ENCODE results near the gene CNTROB.

Gene CNTROB

DNA sequence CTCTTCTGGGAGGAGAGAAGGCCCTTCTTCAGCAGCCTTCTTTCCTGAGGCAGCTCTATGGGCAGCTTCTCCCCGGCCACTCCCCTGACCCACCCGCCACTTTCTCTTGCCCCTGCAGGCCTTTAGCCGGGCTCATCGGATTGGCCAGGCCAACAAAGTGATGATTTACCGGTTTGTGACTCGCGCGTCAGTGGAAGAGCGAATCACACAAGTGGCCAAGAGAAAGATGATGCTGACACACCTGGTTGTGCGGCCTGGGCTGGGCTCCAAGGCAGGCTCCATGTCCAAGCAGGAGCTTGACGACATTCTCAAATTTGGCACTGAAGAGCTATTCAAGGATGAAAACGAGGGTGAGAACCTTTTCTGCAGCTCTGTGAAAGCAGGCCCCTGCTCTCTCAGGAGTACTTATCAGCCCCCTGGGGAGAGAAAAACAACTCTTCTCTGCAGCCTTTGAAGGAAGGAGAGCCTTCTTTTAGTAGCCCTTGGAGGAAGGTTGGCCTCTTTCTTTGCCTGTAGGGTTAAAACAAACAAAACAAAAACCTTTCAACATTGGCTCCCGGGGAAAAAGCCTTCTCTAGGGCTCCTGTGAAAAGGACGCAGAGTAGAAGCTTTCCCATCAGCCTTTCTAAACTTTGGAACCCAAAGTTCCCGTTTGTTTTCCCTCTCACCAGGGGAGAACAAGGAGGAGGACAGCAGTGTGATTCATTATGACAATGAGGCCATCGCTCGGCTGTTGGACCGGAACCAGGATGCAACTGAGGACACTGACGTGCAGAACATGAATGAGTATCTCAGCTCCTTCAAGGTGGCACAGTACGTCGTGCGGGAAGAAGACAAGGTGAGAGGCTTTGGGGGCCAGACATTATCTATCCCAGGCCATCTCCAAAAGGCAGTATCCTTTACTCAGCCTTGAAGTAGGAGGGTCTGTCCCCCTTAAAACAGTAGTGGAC is 28.6 kb upstream of the CNTROB start:
- no peak for DNase-seq

DNA sequence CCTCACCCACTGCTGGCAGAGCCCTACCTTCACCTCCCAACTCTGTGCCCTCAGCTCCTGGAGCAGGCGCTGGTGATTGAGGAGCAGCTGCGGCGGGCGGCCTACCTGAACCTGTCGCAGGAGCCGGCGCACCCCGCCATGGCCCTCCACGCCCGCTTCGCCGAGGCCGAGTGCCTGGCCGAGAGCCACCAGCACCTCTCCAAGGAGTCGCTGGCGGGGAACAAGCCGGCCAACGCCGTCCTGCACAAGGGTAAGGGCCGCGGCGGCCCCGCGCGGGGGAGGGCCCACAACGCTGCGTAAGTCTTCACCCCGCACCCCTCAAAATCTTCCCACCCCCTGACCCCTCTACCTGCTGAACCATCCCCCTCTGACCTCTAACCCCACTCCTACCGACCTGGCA is 22.9 kb upstream of the CNTROB start:
- no peak for DNase-seq

DNA sequence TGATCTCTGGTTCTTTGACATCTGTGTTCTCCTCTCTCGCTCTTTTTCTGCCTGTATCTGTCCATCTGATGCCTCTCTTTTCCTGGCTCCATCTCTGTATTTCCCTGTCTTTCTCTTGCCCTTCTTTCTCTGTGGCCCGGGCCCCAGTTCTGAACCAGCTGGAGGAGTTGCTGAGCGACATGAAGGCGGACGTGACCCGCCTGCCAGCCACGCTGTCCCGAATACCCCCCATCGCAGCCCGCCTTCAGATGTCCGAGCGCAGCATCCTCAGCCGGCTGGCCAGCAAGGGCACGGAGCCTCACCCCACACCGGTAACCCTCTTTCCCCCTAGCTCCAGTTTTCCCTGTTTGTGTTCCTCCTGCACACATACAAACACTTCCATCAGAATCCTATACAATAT is 21.7 kb upstream of the CNTROB start:
- DNase-seq = no peak

DNA sequence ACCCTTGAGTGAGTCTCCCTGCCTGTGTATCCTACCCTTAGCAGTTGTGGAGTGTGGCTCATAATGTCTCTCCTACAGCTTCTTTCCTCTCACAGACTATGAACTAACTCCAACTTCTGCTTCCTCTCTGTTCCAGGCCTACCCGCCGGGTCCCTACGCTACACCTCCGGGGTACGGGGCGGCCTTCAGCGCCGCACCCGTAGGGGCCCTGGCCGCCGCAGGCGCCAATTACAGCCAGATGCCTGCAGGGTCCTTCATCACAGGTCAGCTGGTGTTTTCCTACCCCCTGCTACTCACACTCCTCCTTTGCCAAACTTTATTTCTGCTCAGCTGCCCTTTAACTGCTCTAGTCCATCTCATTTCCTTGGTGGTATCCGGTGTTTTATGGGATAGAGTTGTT is 21.3 kb upstream of the CNTROB start:
- no peak for DNase-seq

DNA sequence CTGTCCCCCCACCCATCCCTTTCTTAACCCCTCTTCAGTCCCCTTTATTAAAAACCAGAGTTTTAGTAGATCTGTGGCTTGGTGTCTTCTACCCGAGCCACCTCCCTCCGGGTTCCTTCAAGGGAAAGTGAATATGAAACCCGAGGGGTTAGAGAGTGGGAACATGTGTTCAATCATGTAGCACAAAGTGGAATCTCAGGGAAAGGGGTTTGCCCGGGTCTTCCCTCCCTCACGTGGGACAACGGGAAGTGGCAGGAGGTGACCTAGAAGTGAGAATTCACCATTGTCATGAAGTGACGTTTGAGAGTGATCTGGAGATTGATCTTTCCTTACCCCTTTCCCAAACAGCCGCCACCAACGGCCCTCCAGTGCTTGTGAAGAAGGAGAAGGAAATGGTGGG is 20.9 kb upstream of the CNTROB start:
- DNase-seq = no peak

DNA sequence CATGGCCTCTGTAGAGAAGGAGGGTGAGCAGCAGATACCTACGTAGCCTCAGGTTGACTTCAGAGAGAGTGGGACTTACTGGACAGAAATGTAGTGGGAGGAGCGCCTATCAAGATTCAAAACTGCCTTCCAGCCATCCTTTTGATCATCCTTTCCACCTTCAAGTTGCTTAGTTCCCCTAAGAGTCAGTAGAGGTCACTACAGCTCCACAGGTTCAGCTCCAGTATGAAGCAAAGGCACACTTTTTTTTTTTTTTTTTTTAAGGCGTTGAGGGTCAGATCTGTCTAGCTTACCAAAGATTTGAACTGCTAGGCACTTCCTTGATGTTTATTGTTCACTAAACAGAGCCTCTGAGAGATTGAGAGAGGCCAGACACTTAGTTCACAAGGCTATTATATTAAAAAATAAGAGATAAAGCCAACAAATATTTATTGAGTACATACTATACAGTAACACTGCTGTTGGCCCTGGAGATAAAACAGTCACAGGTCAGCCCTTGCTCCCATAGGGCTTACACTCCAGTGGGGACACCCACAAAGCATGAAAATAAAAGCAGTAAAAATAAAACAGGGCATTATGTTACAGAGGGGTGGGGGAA is 19.0 kb upstream of the CNTROB start:
- no peak for DNase-seq

DNA sequence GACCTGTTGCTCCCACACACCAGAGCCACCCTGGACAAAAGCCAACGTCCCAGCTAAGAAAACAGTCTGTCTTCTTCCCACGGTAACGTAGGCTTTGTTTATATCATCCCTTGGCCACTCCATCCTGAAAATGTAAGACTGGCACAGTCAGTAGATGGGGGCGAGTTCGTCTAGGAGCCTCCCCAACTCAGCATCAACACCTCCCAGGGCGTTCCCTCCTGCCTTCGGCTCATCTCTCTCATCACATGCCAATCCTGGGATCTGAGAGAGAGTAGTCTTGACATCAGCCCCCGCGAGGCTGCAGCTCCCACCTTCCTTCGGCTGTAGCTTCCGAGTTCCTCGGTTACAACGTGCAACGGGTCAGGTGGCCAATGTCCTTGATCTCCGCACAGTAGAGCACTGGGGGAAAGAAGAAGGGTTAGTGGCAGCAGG is 16.8 kb upstream of the CNTROB start:
- no peak for DNase-seq

DNA sequence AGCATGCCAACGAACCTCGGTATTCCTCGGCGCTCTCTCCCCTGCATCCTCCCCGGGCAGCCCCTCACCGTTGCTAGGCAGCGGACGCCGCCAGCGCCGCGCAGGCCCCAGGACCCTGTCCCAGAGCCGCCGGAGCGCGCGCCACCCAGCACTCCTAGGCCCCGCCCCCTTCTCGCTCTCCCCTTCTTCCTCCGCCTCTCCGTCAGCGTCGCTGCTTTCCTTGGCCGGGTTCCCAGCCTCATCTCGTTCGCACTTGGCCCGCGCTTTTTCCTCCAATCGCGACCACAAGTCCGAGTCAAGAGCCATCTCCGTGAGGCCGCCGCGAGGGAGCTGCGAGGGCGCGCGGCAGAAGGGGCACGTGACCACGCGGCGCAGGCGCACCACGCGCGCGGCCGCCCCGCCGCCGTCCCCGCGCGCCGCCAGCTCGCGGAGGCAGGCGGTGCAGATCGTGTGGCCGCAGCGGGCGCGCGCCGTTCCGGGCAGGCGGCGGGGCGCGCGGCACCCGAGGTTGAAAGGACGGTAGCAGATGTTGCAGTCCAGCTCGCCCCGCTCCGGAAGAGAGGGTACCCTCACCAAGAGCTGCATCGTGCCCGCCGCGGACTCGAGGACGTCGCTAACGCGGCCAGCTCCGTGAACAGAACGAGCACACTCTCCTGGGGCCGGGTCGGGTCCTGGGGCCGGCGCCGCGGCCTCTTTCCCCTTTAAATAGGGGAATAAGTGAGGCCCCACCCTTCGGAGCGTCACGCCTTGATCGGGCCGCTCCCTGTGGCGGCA is 16.2 kb upstream of the CNTROB start, which contains the start of gene RNF227:
TSS of gene RNF227 (minus strand) at position 679 of the 774 bp plus-strand sequence. CDS start at position 585, 94 bp downstream.
- peak; percentile 98 for DNase-seq

DNA sequence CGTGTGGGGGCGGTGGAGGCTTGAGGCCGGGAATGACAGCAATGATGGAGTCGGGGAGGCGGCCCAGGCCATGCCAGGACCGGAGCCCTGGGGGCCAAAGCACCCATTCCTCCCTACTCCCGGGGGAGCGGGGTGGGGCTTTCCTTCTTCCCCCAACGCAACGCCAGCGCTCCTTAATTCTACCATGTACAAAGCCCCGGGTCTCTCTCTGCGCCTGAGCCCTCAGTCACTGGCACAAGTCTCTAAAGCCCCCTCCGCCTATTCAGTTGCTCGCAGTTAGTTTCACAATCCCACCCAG is 15.7 kb upstream of the CNTROB start:
- DNase-seq = no peak

DNA sequence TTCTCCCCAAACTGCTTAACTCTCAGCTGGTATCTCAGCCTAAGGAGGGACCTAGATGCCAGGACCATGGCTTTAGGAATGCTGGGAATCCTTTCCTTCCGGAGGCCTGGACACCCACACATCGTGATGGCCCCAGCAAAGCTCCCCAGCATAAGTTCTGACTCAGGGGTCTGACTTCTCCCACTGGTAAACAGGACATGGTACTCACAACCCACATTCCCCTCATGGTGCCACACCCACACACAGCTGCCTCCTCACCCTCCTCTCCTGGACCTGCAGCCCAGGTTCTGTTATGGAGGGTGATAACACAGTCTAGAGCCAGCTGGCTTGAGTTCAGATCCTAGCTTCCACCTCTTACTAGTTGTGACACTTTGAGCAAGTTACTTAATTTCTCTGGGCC is 15.2 kb upstream of the CNTROB start:
- no peak for DNase-seq

DNA sequence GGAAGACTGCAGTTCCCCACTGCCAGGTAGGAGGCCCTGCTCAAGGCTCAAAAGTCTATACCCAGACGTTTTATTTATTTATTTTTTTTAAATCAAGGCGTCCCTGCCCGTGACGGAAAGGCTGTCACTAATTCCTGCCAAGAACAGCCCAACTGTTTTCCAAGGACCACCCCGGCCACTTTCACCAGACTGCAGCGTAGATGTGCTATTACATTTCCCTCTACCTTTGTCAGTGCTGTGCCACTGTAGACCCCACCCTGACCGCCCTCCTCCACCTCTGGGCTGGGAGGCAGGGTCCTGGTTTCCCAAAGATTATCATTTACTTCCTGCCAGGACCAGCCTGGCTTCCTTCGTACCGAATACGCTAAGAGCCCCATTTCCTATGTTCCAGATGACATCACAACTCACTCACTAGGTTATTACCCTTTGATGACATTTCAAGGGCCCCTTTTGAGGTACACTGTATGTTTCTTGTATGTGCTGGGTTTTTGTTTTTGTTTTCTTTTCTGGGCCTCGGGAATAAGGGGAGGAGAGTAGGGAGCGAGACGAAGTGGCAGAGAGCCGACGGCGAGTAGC is 9.6 kb upstream of the CNTROB start:
- no peak for DNase-seq

DNA sequence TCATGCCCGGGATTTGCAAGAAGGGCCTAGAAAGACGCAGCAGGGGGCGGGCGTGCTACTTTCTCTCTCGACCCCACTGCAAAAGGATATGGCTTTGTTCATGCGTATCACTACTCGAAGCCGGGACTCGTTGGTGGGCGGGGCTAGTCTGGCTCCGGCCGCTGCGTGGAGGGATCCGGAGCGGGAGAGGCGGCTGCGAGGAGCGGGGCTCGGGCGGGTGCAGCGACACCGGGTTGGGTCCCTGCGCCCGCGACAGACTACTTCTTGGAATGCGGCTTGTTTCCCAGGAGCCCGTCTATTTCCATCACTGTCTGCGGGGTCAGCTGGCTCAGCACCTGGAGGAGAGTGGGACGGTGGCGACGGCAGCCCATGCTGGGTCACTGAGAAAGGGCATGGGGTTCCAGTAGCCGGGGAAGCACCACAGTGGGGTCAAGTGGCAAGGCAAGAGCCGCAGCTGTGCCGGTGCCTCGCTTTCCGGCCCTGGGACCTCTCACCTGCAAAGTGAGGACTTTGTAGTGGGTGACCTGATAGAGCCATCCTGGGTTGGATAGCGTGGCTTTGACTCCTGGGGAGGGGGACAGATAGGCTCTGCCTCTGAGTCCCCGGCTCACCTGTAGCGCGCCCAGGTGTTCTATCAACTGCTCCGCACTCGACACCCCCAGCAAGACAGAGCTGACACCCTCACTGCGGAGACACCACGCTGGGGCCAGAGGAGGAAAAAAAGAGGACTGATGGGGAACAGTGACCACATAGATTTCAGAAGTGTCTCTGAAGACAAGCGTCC is 9.0 kb upstream of the CNTROB start:
- DNase-seq = peak; percentile 91

DNA sequence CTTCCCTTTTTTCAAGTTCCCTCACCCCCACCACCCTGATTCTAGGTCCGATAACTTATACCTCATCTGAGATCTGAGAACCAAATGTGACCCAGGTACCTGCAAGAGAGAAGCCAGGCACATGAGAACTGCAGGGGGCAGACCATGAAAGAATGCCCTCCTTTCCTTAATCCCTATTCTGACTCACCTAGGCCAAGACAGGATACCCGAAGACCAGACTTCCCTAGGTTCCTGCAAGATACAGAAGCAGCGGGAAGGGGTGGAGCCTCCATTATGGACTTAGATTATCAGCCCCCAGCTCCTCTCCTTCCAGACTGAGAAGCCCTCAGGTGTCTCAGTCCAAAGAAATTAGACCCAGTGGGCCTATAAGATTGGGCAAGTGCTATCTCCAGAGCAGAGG is 4.4 kb upstream of the CNTROB start:
- DNase-seq = no peak

DNA sequence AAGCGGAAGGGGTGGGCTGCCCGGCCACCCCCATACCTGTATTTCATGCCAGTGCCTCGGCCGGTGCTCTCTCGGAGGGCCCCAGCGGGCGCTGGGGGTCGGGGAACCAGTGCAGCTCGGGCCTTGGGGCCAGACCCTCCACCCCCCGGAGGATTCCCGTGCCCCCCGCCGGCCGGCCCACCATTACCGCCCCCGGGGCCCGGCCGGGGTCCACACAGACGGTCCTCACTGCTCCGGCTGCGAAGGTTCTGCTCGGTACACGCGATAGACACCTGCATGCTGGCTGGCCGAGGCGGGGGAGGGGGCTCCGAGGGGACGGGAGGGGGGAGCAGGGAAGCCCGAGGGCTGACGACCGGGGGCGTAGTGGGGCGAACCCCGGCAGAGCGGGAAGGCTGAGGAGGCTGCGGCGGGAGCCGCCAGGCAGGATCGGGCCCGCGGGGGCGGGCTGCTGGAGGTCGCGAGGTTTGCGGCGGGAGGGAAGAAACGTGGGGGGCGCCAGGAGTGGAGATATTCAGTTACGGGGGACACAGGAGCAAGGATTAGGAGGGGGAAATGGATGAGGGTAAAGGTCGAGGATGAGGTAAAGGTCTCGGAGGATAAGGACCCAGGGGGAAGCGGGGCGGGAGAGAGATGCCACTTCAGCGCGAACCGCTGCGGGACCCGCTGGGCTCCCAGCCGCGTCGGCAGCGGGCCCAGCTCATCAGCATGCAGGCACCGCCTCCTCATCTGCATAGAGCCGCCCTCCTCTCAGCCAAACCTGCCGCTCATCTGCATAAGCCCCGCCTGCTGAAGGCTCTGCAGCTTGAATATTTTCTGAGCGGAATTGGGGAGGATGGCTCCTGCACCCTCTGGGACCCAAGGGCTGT is 2.6 kb upstream of the CNTROB start, which contains the start of gene KCNAB3:
TSS of gene KCNAB3 (minus strand) at position 699 of the 866 bp plus-strand sequence. CDS start at position 278, 421 bp downstream.
- peak; percentile 84 for DNase-seq

DNA sequence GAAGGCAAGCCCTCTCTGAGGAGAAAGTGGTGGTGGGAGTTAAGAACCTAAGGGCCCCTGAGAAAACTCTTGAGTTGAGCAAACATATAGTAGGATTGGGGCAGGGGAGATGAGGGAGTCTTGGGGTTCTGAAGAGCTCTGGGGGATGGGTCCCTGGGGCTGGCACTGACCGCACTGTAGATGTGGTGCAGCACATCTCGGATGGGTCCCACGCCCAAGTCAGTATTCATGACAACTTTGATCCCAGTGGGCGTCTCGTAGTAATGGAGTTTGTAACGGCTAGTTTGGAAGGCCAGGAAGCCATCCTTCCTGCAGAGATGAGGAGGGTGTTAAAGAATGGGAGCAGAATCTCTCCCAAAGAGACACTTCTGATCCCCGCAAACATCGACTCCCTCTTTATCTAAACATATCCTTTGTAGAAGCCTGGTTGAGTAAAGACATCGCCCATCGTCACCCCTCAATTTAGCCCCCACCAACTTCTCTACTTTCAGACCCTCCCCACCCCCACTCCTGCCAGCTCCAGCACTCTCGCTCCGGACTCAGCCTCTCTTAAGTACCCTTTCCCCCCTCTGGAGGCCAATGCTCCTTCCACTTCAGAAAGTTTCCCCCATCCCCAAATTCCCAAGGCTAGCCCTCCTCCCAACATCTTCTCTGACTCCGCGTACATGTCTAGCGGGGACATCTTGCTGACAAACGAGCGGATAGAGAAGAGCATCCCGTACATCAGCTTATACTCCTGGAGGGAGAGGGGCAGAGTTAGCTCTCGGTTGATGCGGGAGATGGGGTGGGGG is 970 bp upstream of the CNTROB start:
- DNase-seq = peak; percentile 13

DNA sequence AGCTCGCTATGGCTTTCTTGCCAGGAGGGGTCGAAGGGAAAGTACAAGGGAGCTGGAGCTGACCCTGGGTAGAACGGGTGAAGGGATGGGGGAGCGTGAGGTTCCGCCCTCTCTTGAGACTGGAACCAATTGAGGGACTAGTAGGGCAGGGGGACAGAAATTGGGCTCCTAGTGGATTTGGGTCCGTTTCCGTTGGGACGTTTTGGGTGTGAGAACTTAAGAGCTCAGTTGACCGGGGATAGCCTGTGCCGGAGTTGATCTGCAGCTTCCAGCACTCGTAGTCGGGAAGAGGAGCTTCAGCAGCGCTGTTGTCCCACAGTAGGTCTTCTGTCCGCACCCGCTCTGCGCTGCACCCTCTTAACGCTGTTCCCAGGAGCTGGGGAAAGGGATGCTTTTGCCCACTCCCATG is 481 bp downstream of the CNTROB start:
- DNase-seq = peak; percentile 71

DNA sequence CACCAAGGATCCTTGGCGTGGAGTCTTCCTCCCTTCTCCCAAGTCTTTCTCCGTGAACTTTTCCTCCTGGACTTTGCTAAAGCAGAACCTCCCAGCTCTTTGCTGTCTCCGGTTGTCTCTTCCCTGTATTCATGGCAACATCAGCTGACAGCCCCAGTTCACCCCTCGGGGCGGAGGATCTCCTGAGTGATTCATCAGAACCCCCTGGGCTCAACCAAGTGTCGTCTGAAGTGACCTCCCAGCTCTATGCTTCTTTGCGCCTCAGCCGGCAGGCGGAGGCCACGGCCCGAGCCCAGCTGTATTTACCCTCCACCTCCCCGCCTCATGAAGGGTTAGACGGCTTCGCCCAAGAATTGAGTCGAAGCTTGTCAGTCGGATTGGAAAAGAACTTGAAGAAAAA is 943 bp downstream of the CNTROB start:
- DNase-seq = peak; percentile 51

DNA sequence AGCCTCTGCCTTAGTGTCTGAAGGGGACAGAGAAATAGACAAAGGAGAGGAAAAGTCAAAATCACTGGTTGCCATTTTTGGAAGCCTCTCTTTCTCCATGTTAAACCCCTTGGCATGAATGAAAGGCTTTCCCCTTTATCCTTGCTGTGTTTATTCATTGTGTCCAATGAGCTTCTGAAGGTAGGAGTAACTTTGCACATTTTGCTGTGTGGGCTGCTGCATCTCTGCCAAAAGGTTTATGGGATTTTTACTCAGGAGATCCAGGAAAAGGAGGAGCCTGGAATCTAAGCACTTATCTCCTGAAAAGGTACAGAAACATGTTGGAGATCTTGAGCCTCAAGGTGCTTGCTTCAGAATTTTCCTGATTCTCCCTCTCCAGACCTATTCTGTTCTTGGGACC is 3.9 kb downstream of the CNTROB start:
- no peak for DNase-seq

DNA sequence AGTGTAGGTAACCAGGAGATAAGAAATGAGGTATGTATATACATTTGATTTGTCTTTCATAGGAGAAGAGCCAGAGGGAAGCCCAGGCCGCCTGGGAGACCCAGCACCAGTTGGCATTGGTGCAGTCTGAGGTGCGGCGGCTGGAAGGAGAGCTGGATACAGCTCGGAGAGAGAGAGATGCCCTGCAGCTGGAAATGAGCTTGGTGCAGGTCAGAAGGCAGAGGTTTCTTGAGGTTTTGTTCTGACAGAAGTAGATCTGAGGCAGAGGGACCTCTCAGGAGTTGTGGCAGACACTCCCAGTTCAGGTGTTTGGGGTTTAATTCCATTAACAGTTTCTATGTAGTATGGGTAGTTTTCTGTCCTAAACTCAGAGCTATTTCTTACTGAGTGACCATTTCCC is 8.0 kb downstream of the CNTROB start:
- DNase-seq = no peak

DNA sequence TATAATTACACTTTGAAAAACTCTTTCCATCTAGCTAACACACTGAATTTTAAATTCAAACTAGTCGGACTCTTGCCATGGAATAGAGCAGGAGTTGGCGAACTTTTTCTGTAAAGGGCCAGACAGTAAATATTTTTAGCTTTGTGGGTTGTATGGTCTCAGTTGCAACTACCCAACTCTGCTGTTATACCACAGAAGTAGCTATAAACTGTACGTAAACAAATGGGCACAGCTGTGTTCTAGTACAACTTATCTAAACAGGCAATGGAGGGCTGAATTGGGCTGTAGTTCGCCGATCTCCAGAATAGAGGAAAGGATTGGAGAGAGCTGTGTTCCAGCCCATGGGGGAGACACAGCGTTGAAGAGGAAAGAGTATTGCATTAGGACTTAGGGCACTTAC is 8.7 kb downstream of the CNTROB start:
- DNase-seq = no peak
